ENCODE data around the gene POM121C.
"Not testable (repeated sequence)": the region's sequence is repeated elsewhere in the genome, so short reads cannot be mapped to it uniquely, and the experiment has no call there.

DNA sequence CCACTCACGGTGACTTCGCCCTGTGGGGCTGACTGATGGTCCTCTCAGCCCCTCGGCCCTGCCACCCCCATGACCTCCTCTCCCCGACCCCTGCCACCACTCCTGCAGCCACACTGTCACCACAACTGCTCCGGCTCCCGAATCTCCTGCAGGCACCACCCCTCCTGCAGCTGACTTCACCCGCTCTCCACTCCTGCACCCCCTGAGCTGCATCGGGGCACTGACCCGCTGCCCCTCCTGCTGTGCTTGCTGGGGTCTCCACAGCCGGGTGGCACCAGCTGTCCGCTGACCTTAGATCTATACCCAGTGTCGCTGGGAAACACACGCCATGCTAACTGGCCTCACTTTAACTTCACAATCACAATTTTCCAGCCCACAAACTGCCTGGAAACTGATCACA is 65.9 kb downstream of the POM121C start:
- TF ChIP-seq, protein P1, sequence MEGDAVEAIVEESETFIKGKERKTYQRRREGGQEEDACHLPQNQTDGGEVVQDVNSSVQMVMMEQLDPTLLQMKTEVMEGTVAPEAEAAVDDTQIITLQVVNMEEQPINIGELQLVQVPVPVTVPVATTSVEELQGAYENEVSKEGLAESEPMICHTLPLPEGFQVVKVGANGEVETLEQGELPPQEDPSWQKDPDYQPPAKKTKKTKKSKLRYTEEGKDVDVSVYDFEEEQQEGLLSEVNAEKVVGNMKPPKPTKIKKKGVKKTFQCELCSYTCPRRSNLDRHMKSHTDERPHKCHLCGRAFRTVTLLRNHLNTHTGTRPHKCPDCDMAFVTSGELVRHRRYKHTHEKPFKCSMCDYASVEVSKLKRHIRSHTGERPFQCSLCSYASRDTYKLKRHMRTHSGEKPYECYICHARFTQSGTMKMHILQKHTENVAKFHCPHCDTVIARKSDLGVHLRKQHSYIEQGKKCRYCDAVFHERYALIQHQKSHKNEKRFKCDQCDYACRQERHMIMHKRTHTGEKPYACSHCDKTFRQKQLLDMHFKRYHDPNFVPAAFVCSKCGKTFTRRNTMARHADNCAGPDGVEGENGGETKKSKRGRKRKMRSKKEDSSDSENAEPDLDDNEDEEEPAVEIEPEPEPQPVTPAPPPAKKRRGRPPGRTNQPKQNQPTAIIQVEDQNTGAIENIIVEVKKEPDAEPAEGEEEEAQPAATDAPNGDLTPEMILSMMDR (IDR thresholded peaks at IDR 0.05) = not testable (repeated sequence)
- TF ChIP-seq POLR2AphosphoS5 (IDR thresholded peaks at IDR 0.05; ENCODE audit: low read depth, low read length); REST (IDR thresholded peaks at IDR 0.05; ENCODE audit: insufficient read depth in 1 of 2, low read depth in 2 of 2, low read length in 1 of 2): not testable (repeated sequence)
